WERI-Rb-1 (cell line): ENCODE data around the gene NOTCH2.

Experiments used
- DNase-seq: peaks from one replicate; pipeline ENCODE4 v3.0.0-alpha.2; 2020
- H3K27ac ChIP-seq: fragments of 250-450 bp; sonication (Bioruptor Pico); 2 replicates; pipeline ENCODE4 v1.5.1; 2020; ENCODE audit warnings: mild to moderate bottlenecking, moderate library complexity
- H3K27me3 ChIP-seq: fragments of 250-450 bp; sonication (Bioruptor Pico); 2 replicates; pipeline ENCODE4 v1.5.1; 2021; ENCODE audit warnings: mild to moderate bottlenecking, low read depth, moderate library complexity; ENCODE audit not compliant: insufficient read depth, severe bottlenecking
- H3K36me3 ChIP-seq: fragments of 250-450 bp; sonication (Bioruptor Pico); 2 replicates; pipeline ENCODE4 v1.5.1; 2020; ENCODE audit warnings: mild to moderate bottlenecking, moderate library complexity
- H3K4me3 ChIP-seq: 2 replicates; pipeline ENCODE4 v1.5.1; 2011; ENCODE audit warnings: low read depth, mild to moderate bottlenecking, control low read depth, low read length
- H3K9me3 ChIP-seq: fragments of 250-450 bp; sonication (Bioruptor Pico); 2 replicates; pipeline ENCODE4 v1.5.1; 2021; ENCODE audit warnings: mild to moderate bottlenecking, moderate library complexity; ENCODE audit not compliant: severe bottlenecking
- CTCF ChIP-seq: IDR thresholded peaks from 2 replicates; pipeline ENCODE4 v1.5.1; 2011; ENCODE audit warnings: low read depth, mild to moderate bottlenecking, control low read depth, inconsistent platforms, low read length

The NOTCH2 gene

GRCh38 chr1:119926553-119926952, 142.9 kb downstream of the NOTCH2 start:
- Histone ChIP-seq H3K27ac (no peak overlapping the region), H3K4me3 (no peak overlapping the region), H3K9me3 (no peaks in the 10 kb centered on the region), H3K36me3 (peaks cover 30% of the 10 kb centered on the region), H3K27me3 (no peaks in the 10 kb centered on the region)
- no peak for TF ChIP-seq CTCF
- DNase-seq = no peak

- no peak for DNase-seq
- H3K27ac ChIP-seq = no peak overlapping the region
- H3K9me3 ChIP-seq = no peaks in the 10 kb centered on the region
- H3K27me3 ChIP-seq = no peaks in the 10 kb centered on the region
- no peak overlapping the region for H3K4me3 ChIP-seq
- peaks cover 40% of the 10 kb centered on the region for H3K36me3 ChIP-seq
- no peak for TF ChIP-seq CTCF
Observed at GRCh38 chr1:119924948-119925898, 144.2 kb downstream of the NOTCH2 start.

- TF ChIP-seq CTCF = no peak
- no peaks in the 10 kb centered on the region for H3K27me3 ChIP-seq
- H3K9me3 ChIP-seq = no peaks in the 10 kb centered on the region
- no peak for DNase-seq
- H3K27ac ChIP-seq = no peak overlapping the region
- peaks cover 63% of the 10 kb centered on the region for H3K36me3 ChIP-seq
- H3K4me3 ChIP-seq = no peak overlapping the region
Observed at GRCh38 chr1:119920104-119920968, 149.1 kb downstream of the NOTCH2 start.

DNA sequence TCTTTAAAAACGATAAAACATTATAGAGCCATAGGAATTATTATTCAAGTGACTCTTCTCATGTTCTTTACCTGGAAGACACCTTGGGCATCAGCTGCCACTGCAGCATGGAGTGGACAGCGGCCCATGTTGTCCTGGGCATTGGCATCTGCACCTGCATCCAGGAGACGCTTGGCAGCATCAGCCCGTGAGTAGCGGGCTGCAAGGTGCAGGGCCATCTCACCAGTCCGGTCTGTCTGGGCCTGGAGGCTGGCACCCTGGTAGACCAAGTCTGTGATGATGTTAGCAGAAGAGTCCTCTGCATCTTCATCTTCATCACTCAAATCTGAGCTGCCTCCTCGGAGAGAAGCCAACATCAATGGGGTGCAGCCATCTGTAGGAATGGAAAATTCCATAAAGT, 150.2 kb downstream of the NOTCH2 start:
- Histone ChIP-seq H3K27ac (no peak overlapping the region), H3K9me3 (no peaks in the 10 kb centered on the region), H3K36me3 (peaks cover 64% of the 10 kb centered on the region), H3K4me3 (no peak overlapping the region), H3K27me3 (no peaks in the 10 kb centered on the region)
- DNase-seq = no peak
- TF ChIP-seq CTCF = no peak

GRCh38 chr1:119918301-119918700, 151.2 kb downstream of the NOTCH2 start:
- TF ChIP-seq CTCF = no peak
- Histone ChIP-seq H3K27me3 (no peaks in the 10 kb centered on the region), H3K4me3 (no peak overlapping the region), H3K36me3 (peaks cover 64% of the 10 kb centered on the region), H3K9me3 (no peaks in the 10 kb centered on the region), H3K27ac (no peak overlapping the region)
- no peak for DNase-seq
